Liver (tissue), 3 donors: Measurements from ENCODE around the gene OR8B8.

Experiments
- ATF3 ChIP-seq: IDR thresholded peaks from 2 replicates; pipeline ENCODE4 v1.6.1; 2016; ENCODE audit warnings: antibody characterized with exemption
- CTCF ChIP-seq: fragments of 150-350 bp; IDR thresholded peaks from 2 replicates; pipeline ENCODE4 v1.5.1; 2017; ENCODE audit warnings: improper control_type of control experiment, low read depth, low read length; ENCODE audit not compliant: missing input control
- EGR1 ChIP-seq, 2 donors: IDR thresholded peaks; 2 replicates each; pipeline ENCODE4 v1.6.1; 2016 to 2018; ENCODE audit warnings: antibody characterized with exemption in 2 of 2, low read depth in 2 of 2
- GABPA ChIP-seq, 2 donors: IDR thresholded peaks in 1 of 2; conservative IDR thresholded peaks in 1 of 2; 2 replicates each; pipeline ENCODE4 v1.6.1; 2016; ENCODE audit warnings: antibody characterized with exemption in 2 of 2, mild to moderate bottlenecking in 1 of 2, moderate library complexity in 1 of 2
- JUND ChIP-seq, 2 donors: IDR thresholded peaks; 2 replicates each; pipeline ENCODE4 v1.6.1; 2016; ENCODE audit warnings: antibody characterized with exemption in 2 of 2
- MAX ChIP-seq: IDR thresholded peaks from 2 replicates; pipeline ENCODE4 v1.6.1; 2016; ENCODE audit warnings: antibody characterized with exemption
- YY1 ChIP-seq: IDR thresholded peaks from 2 replicates; pipeline ENCODE4 v1.6.1; 2016; ENCODE audit warnings: antibody characterized with exemption, mild to moderate bottlenecking
- donor health status: healthy.
- donor health status: healthy.

GRCh38 chr11:124446916-124447315 lies 1.4 kb upstream of the OR8B8 start:
- TF ChIP-seq CTCF (no peak), JUND (IDR thresholded peaks at IDR 0.05) (no peak), YY1 (no peak), EGR1 (IDR thresholded peaks at IDR 0.05; ENCODE audit: low read depth in 2 of 2) (no peak), ATF3 (no peak), MAX (no peak), GABPA (IDR thresholded peaks at IDR 0.05 in 1 of 2, conservative IDR thresholded peaks at IDR 0.05 in 1 of 2) (no peak)
